ENCODE data around the gene PAOX.

- TF ChIP-seq POLR2AphosphoS5 (IDR thresholded peaks at IDR 0.05; ENCODE audit: low read depth, low read length): no peak
- no peak for TF ChIP-seq POLR2A (IDR thresholded peaks at IDR 0.05; ENCODE audit: low read depth, low read length)
Observed at GRCh38 chr10:133350950-133351329, 28.1 kb upstream of the PAOX start.
